ENCODE results near the gene RAD1. TPM values are rescaled to one million over a fixed set of nuclear protein-coding genes. Genes with fewer than 3 reads are reported as not detected.

The RAD1 gene
- total RNA-seq, 2 donors from 2014 or later, result 24.2 to 38.3 TPM

GRCh38 chr5:34865091-34865490 is 50.2 kb downstream of the RAD1 start:
- no peaks in the 10 kb centered on the region for H3K9me3 Mint-ChIP-seq
- H3K36me3 Mint-ChIP-seq (ENCODE audit: low read depth), result no peaks in the 10 kb centered on the region
- no peak for ATAC-seq (replicated peaks)
- no peak overlapping the region for H3K27ac Mint-ChIP-seq
- no peaks in the 10 kb centered on the region for H3K4me1 Mint-ChIP-seq
- no peak overlapping the region for H3K4me3 Mint-ChIP-seq
- H3K27me3 Mint-ChIP-seq, result peaks cover 3% of the 10 kb centered on the region

GRCh38 chr5:34863946-34864345 is 51.4 kb downstream of the RAD1 start:
- no peaks in the 10 kb centered on the region for H3K4me1 Mint-ChIP-seq
- no peak overlapping the region for H3K4me3 Mint-ChIP-seq
- H3K36me3 Mint-ChIP-seq (ENCODE audit: low read depth), result no peaks in the 10 kb centered on the region
- H3K27me3 Mint-ChIP-seq, result peaks cover 3% of the 10 kb centered on the region
- no peak for ATAC-seq (replicated peaks)
- no peaks in the 10 kb centered on the region for H3K9me3 Mint-ChIP-seq
- no peak overlapping the region for H3K27ac Mint-ChIP-seq

- no peak overlapping the region for H3K4me3 Mint-ChIP-seq
- H3K27ac Mint-ChIP-seq, result no peak overlapping the region
- no peaks in the 10 kb centered on the region for H3K27me3 Mint-ChIP-seq
- no peaks in the 10 kb centered on the region for H3K9me3 Mint-ChIP-seq
- H3K4me1 Mint-ChIP-seq, result no peaks in the 10 kb centered on the region
- H3K36me3 Mint-ChIP-seq (ENCODE audit: low read depth), result no peaks in the 10 kb centered on the region
- ATAC-seq (replicated peaks), result no peak
Observed at GRCh38 chr5:34859253-34859652, 56.1 kb downstream of the RAD1 start.

GRCh38 chr5:34858790-34859189 is 56.5 kb downstream of the RAD1 start:
- no peaks in the 10 kb centered on the region for H3K27me3 Mint-ChIP-seq
- no peak for ATAC-seq (replicated peaks)
- H3K27ac Mint-ChIP-seq, result no peak overlapping the region
- no peak overlapping the region for H3K4me3 Mint-ChIP-seq
- no peaks in the 10 kb centered on the region for H3K4me1 Mint-ChIP-seq
- H3K36me3 Mint-ChIP-seq (ENCODE audit: low read depth), result no peaks in the 10 kb centered on the region
- H3K9me3 Mint-ChIP-seq, result no peaks in the 10 kb centered on the region

- Mint-ChIP-seq H3K27me3 (no peaks in the 10 kb centered on the region), H3K36me3 (ENCODE audit: low read depth) (no peaks in the 10 kb centered on the region), H3K4me3 (no peak overlapping the region), H3K27ac (no peak overlapping the region), H3K9me3 (no peaks in the 10 kb centered on the region), H3K4me1 (no peaks in the 10 kb centered on the region)
- no peak for ATAC-seq (replicated peaks)
Observed at GRCh38 chr5:34857894-34858293, 57.4 kb downstream of the RAD1 start.

- no peaks in the 10 kb centered on the region for H3K36me3 Mint-ChIP-seq (ENCODE audit: low read depth)
- H3K4me3 Mint-ChIP-seq, result no peak overlapping the region
- H3K27ac Mint-ChIP-seq, result no peak overlapping the region
- H3K9me3 Mint-ChIP-seq, result no peaks in the 10 kb centered on the region
- H3K4me1 Mint-ChIP-seq, result no peaks in the 10 kb centered on the region
- H3K27me3 Mint-ChIP-seq, result no peaks in the 10 kb centered on the region
- ATAC-seq (replicated peaks), result no peak
Observed at GRCh38 chr5:34857161-34857560, 58.1 kb downstream of the RAD1 start.

Other genes starting within 250 kb of the RAD1 start
- gene TTC23L, start 76.3 kb downstream of the RAD1 start, total RNA-seq, result under 1 TPM in 1 of 2 donors, not detected in 1; 0.08 TPM
- 10 to 100 TPM; 43.0 to 84.2 TPM for gene BRIX1, start 207 bp upstream of the RAD1 start, total RNA-seq
- 10 to 100 TPM; 33.2 to 53.4 TPM for gene DNAJC21, start 14.1 kb upstream of the RAD1 start, total RNA-seq
- gene AGXT2, start 132.4 kb upstream of the RAD1 start, total RNA-seq, result not detected

Measured in activated T-helper 17 cell treated with anti-CD3 and anti-CD28 coated beads, Interleukin-2, amount 50 U/mL, for 72 hours (primary cell).